Spleen (tissue), 7 donors: ENCODE results near the gene WAC.

Experiments
- CTCF ChIP-seq, 11 experiments: fragments of 200-600 bp in 7 of 11; fragments of 450-650 bp in 4 of 11; sonication (generic) in 4 of 11; IDR thresholded peaks in 8 of 11; conservative IDR thresholded peaks in 3 of 11; 1 replicate in 7 of 11; 2 replicates in 4 of 11; pipeline versions ENCODE4 v1.4.0 to v1.8.0; 2016 to 2021; ENCODE audit warnings: antibody characterized with exemption in 11 of 11, inconsistent platforms in 4 of 11, mild to moderate bottlenecking in 1 of 11
- POLR2A ChIP-seq, 3 donors: fragments of 450-650 bp; IDR thresholded peaks; one replicate each; pipeline ENCODE4 v1.5.1; 2017; ENCODE audit warnings: antibody characterized with exemption in 3 of 3, mild to moderate bottlenecking in 1 of 3
- donor health status: DM: no; HTN: no; CAD: no; lungs with moderate emphysema.
- donor health status: DM: no; HTN: no; CAD: no.
- donor health status: DM: no; HTN: no; CAD: no.

- no peak for TF ChIP-seq CTCF (IDR thresholded peaks at IDR 0.05 in 8 of 11, conservative IDR thresholded peaks at IDR 0.05 in 3 of 11)
- TF ChIP-seq POLR2A (IDR thresholded peaks at IDR 0.05) = no peak
Observed at GRCh38 chr10:28633750-28634149, 100.8 kb downstream of the WAC start.
